ENCODE measurements around the gene SLC3A2.

DNA sequence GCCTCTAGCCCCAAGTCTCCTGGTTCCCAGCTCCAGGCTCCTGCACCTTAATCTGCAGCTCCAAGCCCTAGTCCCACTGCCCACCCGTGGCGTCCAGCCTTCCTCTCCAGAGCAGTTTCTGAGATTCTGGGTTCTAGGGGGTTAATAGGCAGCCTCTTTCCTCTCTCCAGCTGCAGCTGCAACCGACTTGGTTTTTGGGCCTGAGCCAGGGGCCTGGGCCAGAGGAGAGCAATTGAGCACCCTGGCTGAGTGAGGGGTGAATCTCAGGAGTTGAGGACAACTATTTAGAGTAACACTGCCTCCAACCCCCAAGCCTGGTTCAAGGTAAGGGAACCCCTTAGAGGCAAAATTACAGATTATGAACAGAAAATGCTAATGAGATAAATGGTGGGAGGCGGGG is 49.5 kb downstream of the SLC3A2 start:
- TF ChIP-seq GATA2 (IDR thresholded peaks at IDR 0.05; ENCODE audit: low read depth, low read length), result no peak
- no peak for TF ChIP-seq GATA3 (IDR thresholded peaks at IDR 0.05; ENCODE audit: low read depth, low read length)
